ENCODE results near the gene PPP2R5A. TPM values are rescaled to one million over a fixed set of nuclear protein-coding genes. Genes with fewer than 3 reads are reported as not detected.

Gene PPP2R5A
- total RNA-seq, 1 experiment from 2014 or later, result 90.2 TPM

DNA sequence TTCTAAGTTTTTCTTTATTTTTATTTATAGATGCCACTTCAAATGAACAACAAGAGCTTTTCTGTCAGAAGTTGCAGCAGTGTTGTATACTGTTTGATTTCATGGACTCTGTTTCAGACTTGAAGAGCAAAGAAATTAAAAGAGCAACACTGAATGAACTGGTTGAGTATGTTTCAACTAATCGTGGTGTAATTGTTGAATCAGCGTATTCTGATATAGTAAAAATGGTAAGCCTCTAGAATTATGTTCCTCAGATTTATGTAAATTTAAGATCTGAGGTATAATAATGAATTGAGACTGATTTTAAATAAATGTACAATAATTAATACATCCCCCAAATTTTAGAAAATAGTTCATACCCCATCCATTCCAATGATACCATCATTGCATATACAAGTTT lies 43.9 kb downstream of the PPP2R5A start:
- no peak for DNase-seq (ENCODE audit: low spot score)
- in situ Hi-C loops (cut with HindIII; ENCODE audit: low sequenced_read_pairs), result no loop called here

DNA sequence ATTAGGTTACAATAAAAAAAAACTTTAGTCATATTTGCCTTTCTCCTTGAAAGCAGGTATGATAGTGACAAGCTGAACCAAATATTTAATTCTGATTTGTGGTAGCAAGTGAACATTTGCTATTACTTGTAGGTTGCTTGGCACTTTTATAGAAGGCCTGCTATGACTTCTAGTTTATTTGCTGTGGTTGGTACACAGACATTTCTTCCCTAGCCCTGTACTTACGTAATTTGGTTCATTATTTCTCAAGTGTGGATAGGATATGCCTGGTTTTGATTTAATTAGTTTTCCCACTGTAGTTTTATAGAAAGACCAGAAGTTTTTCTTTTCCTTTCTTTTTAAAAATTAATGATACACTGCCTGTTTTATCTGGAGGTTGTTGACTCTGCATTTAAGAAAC lies 55.9 kb downstream of the PPP2R5A start:
- no peak for DNase-seq (ENCODE audit: low spot score)
- in situ Hi-C loops (cut with HindIII; ENCODE audit: low sequenced_read_pairs), result no loop called here

DNA sequence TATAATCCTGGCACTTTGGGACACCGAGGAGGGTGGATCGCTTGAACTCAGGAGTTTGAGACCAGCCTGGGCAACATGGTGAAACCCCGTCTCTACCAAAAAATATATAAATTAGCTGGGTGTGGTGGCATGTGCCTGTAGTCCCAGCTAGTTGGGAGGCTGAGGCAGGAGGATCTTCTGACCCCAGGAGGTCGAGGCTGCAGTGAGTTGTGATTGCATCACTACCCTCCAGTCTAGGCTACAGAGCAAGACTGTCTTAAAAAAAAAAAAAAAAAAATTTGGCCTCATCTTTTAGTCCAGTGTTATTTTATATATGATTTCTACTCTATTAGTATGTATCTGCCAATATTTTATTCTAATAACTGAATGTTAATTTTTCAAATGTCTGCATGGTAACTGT lies 59.7 kb downstream of the PPP2R5A start:
- DNase-seq (ENCODE audit: low spot score), result no peak
- in situ Hi-C loops (cut with HindIII; ENCODE audit: low sequenced_read_pairs), result no loop called here

DNA sequence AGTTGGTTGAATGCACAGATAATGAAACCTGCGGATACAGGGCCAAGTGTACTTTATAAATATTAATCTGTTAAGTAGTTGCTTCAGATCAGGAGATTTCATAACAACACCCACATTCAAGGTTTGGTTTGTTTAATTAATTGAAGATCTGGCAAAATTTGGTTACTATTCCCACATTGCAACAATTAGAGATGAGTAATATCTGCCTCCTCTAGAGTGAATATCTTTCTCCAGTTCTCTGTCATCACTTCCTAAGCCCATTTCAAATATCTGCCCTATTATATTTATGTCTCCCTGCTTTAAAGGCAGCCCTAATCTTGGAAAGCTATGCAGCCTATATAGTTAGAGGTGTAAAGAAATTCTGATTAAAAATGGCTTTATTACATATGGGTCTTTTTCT lies 61.4 kb downstream of the PPP2R5A start:
- no peak for DNase-seq (ENCODE audit: low spot score)
- in situ Hi-C loops (cut with HindIII; ENCODE audit: low sequenced_read_pairs), result no loop called here

DNA sequence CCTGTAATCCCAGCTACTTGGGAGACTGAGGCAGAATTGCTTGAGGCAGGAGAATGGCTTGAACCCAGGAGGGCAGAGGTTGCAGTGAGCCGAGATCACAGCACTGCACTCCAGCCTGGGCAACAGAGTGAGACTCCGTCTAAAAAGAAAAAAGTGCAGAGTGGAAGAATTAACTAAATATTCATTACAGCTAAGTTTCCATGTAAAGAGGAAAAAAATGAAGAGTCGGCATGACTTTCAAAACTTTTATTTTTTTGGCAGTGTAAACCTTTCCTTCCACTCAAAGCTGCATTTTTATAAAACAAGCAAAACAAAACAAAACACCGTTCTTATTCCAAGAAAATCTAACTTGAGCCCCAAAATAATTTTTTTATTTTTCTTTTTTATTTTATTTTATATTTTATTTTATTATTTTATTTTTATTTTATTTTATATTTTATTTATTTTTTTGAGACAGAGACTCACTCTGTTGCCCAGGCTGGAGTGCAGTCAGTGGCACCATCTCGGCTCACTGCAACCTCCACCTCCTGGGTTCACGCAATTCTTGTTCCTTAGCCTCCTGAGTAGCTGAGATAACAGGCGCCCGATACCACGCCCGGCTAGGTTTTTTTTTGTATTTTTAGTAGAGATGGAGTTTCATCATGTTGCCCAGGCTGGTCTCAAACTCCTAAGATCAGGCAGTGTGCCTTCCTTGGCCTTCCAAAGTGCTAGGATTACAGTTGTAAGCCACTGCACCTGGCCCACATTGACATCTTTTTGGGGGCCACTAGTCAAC lies 66.6 kb downstream of the PPP2R5A start:
- no peak for DNase-seq (ENCODE audit: low spot score)
- in situ Hi-C loops (cut with HindIII; ENCODE audit: low sequenced_read_pairs), result no loop called here

DNA sequence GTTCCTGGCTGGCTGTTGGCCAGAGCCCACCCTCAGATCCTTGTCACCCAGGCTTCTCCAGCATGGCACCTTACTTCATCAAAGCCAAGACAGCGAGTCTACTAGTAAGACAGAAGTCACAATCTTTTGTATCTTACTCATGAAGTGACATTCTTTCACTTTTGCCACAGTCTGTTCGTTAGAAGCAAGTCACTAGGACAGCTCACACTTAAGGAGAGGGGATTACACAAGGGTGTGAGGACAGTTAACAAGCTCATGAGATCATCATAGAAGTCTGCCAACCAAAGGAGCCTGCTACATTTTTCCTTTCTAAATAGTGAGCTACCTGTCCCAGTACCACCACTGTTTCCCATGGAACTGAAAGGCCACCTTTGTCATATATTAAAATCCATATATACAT lies 68.0 kb downstream of the PPP2R5A start:
- in situ Hi-C loops (cut with HindIII; ENCODE audit: low sequenced_read_pairs), result no loop called here
- DNase-seq (ENCODE audit: low spot score), result no peak

DNA sequence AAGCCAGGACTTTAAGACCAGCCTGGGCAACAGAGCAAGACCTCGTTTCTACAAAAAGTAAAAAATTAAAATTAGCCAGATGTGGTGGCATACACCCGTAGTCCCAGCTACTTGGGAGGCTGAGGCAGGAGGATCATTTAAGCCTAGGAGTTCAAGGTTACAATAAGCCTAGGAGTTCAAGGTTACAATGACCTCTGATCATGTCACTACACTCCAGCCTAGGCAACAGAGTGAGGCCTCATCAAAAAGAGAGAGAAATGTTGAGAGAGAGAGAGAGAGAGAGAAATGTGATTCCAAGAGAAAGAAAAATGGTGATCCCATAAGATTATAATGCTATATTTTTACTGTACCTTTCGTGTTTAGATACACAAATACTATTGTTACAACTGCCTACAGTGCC lies 69.3 kb downstream of the PPP2R5A start:
- DNase-seq (ENCODE audit: low spot score), result no peak
- in situ Hi-C loops (cut with HindIII; ENCODE audit: low sequenced_read_pairs), result no loop called here

DNA sequence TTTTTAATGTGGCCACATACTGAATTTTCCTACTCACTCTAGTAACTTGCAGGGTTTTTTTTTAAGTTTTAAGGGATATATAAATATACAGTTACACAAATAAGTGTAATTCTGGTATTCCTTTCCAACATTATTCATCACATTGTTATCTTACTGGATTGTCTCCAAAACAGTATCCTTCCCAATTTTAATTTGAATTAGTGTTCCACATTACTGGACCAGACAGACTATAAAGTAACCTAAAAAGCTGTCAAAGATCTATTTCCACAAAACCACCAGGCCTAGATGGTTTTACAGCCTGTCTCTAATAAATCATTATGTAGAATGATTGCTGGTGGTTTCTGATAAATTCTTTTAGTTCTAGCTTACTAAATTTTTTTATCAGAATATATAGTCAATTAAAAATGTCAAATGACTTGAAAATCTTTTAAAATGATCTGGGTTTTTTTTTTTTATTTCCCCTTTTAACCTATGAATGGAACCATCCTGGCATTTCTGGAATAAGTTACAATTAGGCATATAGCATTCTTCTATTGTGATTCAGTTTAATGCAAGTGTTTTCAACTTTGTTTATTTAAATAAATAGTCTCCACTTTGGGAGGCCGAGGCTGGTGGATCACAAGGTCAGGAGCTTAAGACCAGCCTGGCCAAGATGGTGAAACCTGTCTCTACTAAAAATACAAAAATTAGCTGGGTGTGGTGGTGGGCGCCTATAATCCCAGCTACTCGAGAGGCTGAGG lies 70.2 kb downstream of the PPP2R5A start:
- DNase-seq (ENCODE audit: low spot score), result no peak
- in situ Hi-C loops (cut with HindIII; ENCODE audit: low sequenced_read_pairs), result no loop called here

DNA sequence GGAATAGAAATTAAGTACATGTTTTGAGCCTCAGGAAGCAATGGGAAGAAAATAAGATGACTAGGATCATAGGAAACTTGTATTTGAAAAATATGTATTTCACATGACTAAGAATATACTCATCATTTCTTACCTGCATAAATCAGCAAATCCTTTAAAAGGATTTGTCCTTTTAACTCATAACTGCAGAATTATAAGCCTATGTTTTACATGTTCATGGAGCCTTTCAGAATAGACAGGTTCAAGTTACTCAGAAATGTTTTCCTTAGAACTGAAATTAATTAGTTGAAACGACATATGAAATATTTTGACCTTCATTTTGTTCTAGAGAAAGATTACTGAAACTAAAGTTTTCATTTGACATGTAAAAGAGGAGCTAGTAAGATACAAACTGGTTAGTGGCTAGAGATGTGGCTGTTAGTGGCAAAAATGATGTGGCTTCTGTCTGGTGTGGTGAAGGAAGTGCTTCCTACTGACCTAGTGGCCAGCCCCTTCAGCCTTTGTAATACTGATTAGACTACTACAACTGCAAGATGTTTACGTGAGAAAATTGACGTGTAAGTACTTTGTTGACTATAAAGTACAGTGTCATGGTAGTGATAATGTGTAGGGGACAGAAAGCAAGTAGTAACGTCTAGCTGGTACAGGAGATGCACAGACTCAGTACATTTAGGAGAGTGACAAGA lies 74.7 kb downstream of the PPP2R5A start:
- in situ Hi-C loops (cut with HindIII; ENCODE audit: low sequenced_read_pairs), result no loop called here
- no peak for DNase-seq (ENCODE audit: low spot score)

DNA sequence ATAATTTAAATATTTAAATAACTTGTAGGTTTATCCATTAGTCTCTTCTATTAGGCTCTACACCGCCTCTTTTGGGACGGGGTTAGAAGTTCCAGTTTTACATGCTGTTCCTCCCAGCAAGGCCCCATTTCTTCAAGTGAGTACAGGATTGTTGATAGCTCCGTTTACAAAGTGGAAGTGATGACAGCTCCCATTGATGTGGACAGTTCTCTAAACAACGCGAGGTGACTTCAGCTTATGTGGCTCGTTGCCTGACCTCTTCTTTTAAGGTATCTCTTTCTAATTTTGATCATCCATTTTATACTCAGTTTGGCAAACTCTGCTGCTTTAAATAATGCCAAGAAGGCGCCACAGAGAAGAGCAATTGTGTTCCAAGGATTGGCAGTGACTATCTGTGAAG lies 79.8 kb downstream of the PPP2R5A start:
- no peak for DNase-seq (ENCODE audit: low spot score)
- in situ Hi-C loops (cut with HindIII; ENCODE audit: low sequenced_read_pairs), result no loop called here

DNA sequence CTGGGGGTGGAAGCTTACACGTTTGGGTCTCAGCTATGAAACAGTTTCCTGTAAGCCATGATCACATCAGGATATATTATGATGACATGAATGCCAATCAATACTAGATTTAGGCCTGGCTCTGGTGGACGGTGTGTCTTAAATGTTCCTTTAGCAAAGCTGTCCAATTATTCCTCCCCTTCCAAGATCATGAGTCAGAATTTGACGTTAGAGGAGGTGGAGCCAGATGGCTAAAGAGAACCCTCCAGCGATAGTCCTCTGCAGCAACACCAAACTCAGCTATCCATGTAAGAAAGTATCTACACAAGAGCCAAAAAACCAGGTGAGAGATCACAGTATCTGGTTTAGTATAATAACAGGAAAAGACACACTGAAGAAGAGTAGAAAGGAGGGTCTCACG lies 81.7 kb downstream of the PPP2R5A start:
- no peak for DNase-seq (ENCODE audit: low spot score)
- in situ Hi-C loops (cut with HindIII; ENCODE audit: low sequenced_read_pairs), result no loop called here

DNA sequence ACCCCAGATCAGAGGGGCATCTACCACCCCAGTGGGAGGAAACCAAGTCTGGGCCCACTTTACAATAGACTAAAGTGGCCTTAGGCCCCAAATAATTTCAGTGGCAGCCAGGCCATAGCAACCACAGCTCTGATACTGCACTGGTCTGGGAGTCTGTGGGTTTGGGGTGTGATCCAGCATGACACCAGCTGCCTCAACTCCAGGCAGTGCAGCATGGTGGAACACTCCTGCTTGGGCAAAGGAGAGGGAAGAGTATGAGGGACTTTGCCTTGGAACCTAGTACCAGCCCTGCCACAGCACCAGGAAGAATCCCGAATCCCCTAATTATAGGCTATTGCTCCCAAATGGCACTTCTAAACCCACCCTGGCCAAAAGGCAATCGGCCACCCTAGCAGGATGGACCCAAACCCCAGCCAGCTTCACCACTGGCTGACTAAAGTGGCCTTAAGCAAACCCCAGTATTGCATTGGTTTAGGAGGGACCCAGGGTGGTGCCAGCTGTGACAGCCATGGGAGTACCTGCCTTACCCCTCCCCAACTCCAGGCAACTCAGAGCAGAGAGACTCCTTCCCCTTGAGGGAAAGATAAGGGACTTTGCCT lies 82.4 kb downstream of the PPP2R5A start:
- no peak for DNase-seq (ENCODE audit: low spot score)
- in situ Hi-C loops (cut with HindIII; ENCODE audit: low sequenced_read_pairs), result no loop called here

DNA sequence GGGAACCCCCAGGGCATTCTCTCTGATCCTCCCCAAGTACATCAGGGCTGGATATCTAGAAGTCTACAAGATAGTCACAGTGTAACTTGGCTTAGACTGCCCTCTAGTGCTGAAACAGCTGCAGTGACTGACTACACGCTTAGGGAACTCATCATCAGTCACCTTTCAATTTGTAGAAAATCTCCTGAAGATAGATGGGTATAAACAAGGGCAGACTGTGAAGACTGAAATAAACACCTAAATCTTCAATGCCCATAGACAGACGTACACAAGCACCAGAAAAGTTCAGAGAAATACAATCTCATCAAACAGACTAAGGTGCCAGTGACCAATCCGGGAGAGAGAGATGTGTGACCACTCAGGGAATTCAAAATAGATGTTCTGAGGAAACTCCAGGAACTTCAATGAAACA lies 82.9 kb downstream of the PPP2R5A start:
- in situ Hi-C loops (cut with HindIII; ENCODE audit: low sequenced_read_pairs), result no loop called here
- DNase-seq (ENCODE audit: low spot score), result peak; percentile 44

DNA sequence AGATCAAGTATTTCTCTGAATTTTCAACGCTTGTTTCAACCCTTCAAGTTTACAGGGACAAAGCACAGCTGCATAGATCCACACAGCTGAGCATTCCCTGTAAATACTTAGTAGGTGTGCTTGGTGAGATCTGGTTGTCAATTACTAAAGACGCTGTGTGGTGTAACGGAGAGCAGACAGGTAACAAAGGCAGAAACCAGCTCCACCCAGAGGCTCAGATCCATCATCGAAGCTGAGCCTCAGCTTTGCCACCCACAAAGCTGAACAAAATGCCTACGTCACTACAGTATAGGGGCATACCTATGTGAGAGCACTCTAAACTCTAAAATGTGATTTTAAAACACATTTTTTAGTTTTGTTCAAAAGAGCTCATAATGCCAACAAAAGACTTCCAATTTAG lies 90.8 kb downstream of the PPP2R5A start:
- in situ Hi-C loops (cut with HindIII; ENCODE audit: low sequenced_read_pairs), result no loop called here
- no peak for DNase-seq (ENCODE audit: low spot score)

DNA sequence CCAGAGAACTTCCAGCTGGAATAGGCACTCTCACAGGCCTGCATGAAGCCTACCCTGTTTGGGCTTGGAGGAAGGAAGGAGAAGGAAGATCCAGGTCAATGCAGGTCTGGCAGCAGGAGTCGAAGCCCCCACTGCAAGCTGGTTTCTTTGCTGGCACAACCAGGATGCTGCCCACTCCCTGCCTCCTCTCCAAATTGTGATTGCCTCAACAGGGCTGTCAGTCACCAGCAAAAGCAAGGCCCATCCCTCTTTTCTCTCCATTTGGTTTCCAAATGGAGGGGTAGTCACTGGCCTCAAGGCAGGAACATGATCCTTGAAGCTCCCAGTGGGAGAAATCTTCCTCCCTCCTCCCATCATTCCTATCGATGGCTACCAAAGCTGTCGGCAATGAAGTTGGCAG lies 92.4 kb downstream of the PPP2R5A start:
- no peak for DNase-seq (ENCODE audit: low spot score)
- in situ Hi-C loops (cut with HindIII; ENCODE audit: low sequenced_read_pairs), result no loop called here

DNA sequence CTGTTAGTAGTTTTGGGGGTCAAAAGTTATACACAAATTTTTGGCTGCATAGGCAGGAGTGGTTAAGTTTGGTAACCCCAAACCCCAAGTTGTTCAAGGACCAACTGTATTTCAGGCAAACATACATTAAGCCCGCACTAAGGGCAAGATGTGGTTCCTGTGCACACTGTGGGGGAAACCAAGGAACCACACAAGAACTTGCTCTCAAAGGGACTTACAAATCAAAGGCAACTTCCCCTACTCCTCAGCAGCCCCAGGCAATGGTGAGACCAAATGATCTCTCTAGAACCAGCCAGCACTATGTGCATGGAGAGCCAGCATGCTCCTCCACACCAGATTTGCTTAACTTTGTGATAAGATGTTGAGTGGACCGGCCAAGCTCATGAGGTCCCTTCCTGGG lies 94.2 kb downstream of the PPP2R5A start:
- no peak for DNase-seq (ENCODE audit: low spot score)
- in situ Hi-C loops (cut with HindIII; ENCODE audit: low sequenced_read_pairs), result no loop called here

DNA sequence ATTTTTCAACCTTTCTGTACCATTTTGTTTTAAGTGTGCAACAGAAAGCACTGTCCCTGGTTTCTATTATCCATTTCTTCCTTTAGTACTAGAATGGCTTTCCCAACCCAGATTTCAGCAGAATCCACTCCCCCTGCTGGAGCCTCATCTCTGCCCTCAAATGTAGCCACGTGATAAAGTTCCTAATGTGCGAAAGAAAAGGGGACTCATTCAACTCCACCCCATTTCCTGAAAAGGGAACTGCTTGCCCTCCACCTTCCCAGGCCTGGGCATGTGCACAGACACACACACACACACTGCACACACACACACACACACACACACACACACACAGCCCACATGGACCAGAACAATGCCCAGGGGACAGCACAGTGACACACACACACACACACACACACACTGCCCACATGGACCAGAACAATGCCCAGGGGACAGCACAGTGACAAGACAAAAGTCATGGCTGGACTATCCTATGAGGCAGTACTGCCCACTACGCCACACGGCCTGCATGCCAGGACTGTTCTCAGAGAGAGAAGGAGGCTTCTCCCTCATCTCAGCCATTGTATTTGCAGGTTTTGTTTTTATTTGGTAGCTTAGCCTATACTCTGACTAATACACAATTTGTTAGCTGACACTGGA lies 96.3 kb downstream of the PPP2R5A start:
- DNase-seq (ENCODE audit: low spot score), result no peak
- in situ Hi-C loops (cut with HindIII; ENCODE audit: low sequenced_read_pairs), result no loop called here

DNA sequence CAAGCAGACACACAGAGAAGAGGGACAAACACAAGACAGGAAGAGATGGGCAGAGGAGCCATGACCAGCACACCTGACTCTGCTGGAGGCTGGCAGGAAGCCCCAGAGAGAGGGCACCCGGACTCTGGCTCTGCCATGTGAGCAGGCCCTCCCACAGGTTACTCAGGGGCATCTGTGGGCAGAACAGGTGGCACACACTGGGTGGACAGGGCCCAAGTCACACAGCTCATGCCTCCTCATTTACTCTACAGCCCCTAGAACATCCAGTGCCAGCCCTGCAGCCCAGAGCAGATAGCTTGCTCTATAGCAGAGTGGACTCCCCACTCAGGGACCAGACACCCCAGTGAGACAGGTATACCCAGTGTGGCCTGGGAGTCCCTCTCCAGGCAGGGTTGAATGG lies 100.8 kb downstream of the PPP2R5A start:
- in situ Hi-C loops (cut with HindIII; ENCODE audit: low sequenced_read_pairs), result no loop called here
- DNase-seq (ENCODE audit: low spot score), result no peak

DNA sequence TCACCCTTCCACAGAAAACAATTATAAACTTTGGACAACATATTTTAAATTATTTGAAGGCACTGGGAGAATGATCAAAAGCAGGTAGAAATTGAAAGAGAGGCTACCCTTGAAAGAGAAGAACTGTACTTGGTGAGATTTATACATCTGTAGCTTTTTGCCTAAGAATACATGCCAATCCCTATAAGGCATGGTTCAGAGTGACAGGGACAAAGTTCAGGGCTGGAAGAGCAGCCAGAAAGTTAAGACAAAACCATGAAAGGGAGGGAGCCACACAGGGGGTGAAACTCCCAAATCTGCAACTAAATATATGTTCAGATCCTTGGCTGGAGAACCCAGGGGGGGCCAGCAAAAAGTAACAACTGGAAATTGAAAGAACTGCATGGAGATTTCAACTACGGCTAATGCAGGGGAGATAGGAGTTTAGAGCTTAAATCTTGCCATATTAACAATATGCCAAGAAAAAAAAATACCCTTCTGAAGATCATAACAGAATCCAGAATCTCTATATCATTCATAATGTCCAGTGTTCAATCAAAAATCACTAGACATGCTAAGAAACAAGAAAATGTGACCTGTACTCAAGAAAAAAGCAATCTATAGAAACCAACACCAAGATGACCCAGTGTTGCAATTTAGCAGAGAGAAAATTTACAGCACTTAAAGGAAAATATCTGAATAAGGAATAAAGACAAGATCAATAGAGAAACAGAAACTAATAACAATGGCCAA lies 103.9 kb downstream of the PPP2R5A start:
- in situ Hi-C loops (cut with HindIII; ENCODE audit: low sequenced_read_pairs), result no loop called here
- no peak for DNase-seq (ENCODE audit: low spot score)

All from G401 (cell line).